HepG2 (cell line): ENCODE results near the gene TPM2. TPM values are rescaled to one million over a fixed set of nuclear protein-coding genes. Genes with fewer than 3 reads are reported as not detected.

Source experiments
- DMAP1 ChIP-seq: IDR thresholded peaks from 2 replicates; pipeline ENCODE4 v1.6.1; 2016
- ERF ChIP-seq: IDR thresholded peaks from 2 replicates; pipeline ENCODE4 v1.6.1; 2018; ENCODE audit warnings: missing biosample characterization, missing genetic modification reagents
- KDM5B ChIP-seq: sonication (generic); formaldehyde crosslinking; IDR thresholded peaks from 2 replicates; pipeline ENCODE4 v1.4.0; 2020; ENCODE audit warnings: missing genetic modification reagents, mild to moderate bottlenecking, borderline replicate concordance
- LCORL ChIP-seq, 2 experiments: fragments of 450-650 bp in 1 of 2; sonication (generic) in 1 of 2; formaldehyde crosslinking in 1 of 2; IDR thresholded peaks; 2 replicates each; pipeline versions ENCODE4 v1.5.0 to v1.6.1; 2017 to 2020; ENCODE audit warnings: antibody characterized with exemption in 1 of 2, missing genetic modification reagents in 1 of 2
- MED1 ChIP-seq: sonication (generic); formaldehyde crosslinking; IDR thresholded peaks from 2 replicates; pipeline ENCODE4 v1.4.0; 2020; ENCODE audit warnings: missing genetic modification reagents
- MEF2D ChIP-seq: sonication (generic); formaldehyde crosslinking; IDR thresholded peaks from 2 replicates; pipeline ENCODE4 v1.5.1; 2020; ENCODE audit warnings: mild to moderate bottlenecking, missing genetic modification reagents
- MYNN ChIP-seq: sonication (generic); formaldehyde crosslinking; IDR thresholded peaks from 2 replicates; pipeline ENCODE4 v1.4.0; 2020; ENCODE audit warnings: mild to moderate bottlenecking, low read depth, missing genetic modification reagents
- NFKBIZ ChIP-seq: IDR thresholded peaks from 2 replicates; pipeline ENCODE4 v1.6.1; 2018; ENCODE audit warnings: missing genetic modification reagents, missing compliant biosample characterization
- NR1H2 ChIP-seq: sonication (generic); formaldehyde crosslinking; IDR thresholded peaks from 2 replicates; pipeline ENCODE4 v1.8.1; 2022; ENCODE audit warnings: low read depth, missing genetic modification reagents, borderline replicate concordance
- POLR2AphosphoS5 ChIP-seq: IDR thresholded peaks from 2 replicates; pipeline ENCODE4 v1.6.1; 2012; ENCODE audit warnings: low read depth, low read length
- RNF2 ChIP-seq: fragments of 450-650 bp; conservative IDR thresholded peaks from 2 replicates; pipeline ENCODE4 v1.6.1; 2016; ENCODE audit warnings: low read depth
- SOX5 ChIP-seq: IDR thresholded peaks from 2 replicates; pipeline ENCODE4 v1.6.1; 2016; ENCODE audit warnings: borderline replicate concordance
- ZFAT ChIP-seq: sonication (generic); formaldehyde crosslinking; conservative IDR thresholded peaks from 2 replicates; pipeline ENCODE4 v1.8.1; 2023; ENCODE audit warnings: missing genetic modification reagents, inconsistent platforms
- ZNF446 ChIP-seq: sonication (generic); formaldehyde crosslinking; IDR thresholded peaks from 2 replicates; pipeline ENCODE4 v1.5.0; 2020; ENCODE audit warnings: mild to moderate bottlenecking, missing genetic modification reagents
- polyA plus RNA-seq, 8 experiments: library from polyadenylated mRNA; depleted of rRNA in 3 of 8; stranded (reverse) in 7 of 8; unstranded in 1 of 8; fragments of >200 nt; fragmentation: Illumina TruSeq in 4 of 8; extraction: Trizol in 4 of 8; gene quantifications; 2 replicates each; pipeline versions ENCODE4 v1.2.1 to v1.2.3, GENCODE V29; 2011 to 2016; ENCODE audit warnings: low read depth in 4 of 8, missing spikeins in 1 of 8, mixed read lengths in 1 of 8; ENCODE audit not compliant: insufficient read depth in 1 of 8
- total RNA-seq, 5 experiments: library from RNA; depleted of rRNA; stranded (reverse); fragments of >200 nt; fragmentation: Illumina TruSeq; extraction: Trizol; gene quantifications; 2 replicates each; pipeline ENCODE4 v1.2.3, GENCODE V29; 2016; ENCODE audit warnings: low read depth in 1 of 5
- TF ChIP-seq, protein P1 (sequence below): sonication (generic); formaldehyde crosslinking; IDR thresholded peaks from 2 replicates; pipeline ENCODE4 v1.4.0; 2020; ENCODE audit warnings: missing genetic modification reagents, borderline replicate concordance
- TF ChIP-seq, protein P2 (sequence below): sonication (generic); formaldehyde crosslinking; IDR thresholded peaks from 2 replicates; pipeline ENCODE4 v1.4.0; 2020; ENCODE audit warnings: missing genetic modification reagents
- TF ChIP-seq, protein P3 (sequence below): sonication (generic); formaldehyde crosslinking; IDR thresholded peaks from 2 replicates; pipeline ENCODE4 v1.4.0; 2020; ENCODE audit warnings: missing genetic modification reagents
- TF ChIP-seq, protein P4 (sequence below): sonication (generic); formaldehyde crosslinking; IDR thresholded peaks from 2 replicates; pipeline ENCODE4 v1.8.0; 2023; ENCODE audit warnings: mild to moderate bottlenecking, missing genetic modification reagents
- TF ChIP-seq, protein P5 (sequence below), 2 experiments: sonication (generic) in 1 of 2; formaldehyde crosslinking in 1 of 2; IDR thresholded peaks; 2 replicates each; pipeline versions ENCODE4 v1.5.1 to v1.6.1; 2011 to 2020; ENCODE audit warnings: borderline replicate concordance in 1 of 2, low read depth in 1 of 2, low read length in 1 of 2, mild to moderate bottlenecking in 1 of 2, missing genetic modification reagents in 1 of 2, moderate library complexity in 1 of 2

TPM2 gene
- total and polyA plus RNA-seq, 2 of the 13 experiments (the other 11 are each of a cell fraction or from before 2014, with no cell fraction given), result 3.1 to 10.7 TPM

DNA sequence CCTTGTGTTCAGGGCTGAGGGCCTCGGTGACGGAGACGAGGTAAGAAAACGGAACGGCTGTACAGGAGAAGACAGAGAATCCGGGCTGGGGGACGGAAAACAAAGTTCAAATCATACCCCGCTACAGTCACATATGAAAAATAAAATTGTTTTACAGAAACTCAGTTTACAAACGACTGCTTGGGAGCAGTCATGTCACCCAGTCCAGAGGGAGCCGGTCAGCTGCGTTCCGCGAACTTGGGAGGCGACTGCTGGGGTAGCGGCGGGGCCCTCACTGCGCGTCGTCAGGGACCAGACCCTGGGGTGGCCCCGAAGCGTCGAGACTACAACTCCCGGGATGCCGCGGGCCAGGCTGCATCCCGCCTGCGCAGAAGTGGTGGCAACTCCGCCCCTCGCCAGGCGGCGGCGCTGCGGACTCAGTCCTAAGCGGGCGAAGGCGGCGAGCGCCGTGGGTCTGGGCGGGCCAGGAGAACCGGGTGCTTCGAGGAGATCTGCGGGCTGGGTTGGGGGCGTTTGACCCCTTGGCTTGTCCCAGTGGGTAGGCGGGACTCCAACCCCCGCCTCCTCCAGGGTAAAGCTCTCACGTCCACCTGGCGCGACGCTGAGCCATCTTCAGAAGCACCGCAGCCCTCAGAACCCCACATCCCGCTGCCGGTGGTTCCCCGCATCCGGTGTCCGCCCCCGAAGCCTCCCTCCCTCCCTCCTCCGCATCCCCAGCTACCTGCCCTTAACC is 43.0 kb downstream of the TPM2 start (continued):
- TF ChIP-seq LCORL (IDR thresholded peaks at IDR 0.05) (no peak), LCORL (CRISPR knock-in tag; IDR thresholded peaks at IDR 0.05) (peak; percentile 70), ZNF446 (CRISPR knock-in tag) (0 out of 2 replicates have a peak, but pooled peaks have one; percentile 23), KDM5B (CRISPR knock-in tag) (no peak), DMAP1 (CRISPR knock-in tag) (peak; percentile 18; the same call in 1 of the 2 replicates), ZFAT (CRISPR knock-in tag) (no peak), ERF (CRISPR knock-in tag) (peak; percentile 70; the same call in 1 of the 2 replicates), POLR2AphosphoS5 (peak; percentile 77), MEF2D (CRISPR knock-in tag) (peak; percentile 29; the same call in 1 of the 2 replicates), RNF2 (no peak), SOX5 (no peak; the same call in 1 of the 2 replicates), NR1H2 (CRISPR knock-in tag) (no peak), NFKBIZ (no peak; the same call in 1 of the 2 replicates), MED1 (peak; percentile 53), MYNN (CRISPR knock-in tag) (no peak)
- TF ChIP-seq, protein P1, sequence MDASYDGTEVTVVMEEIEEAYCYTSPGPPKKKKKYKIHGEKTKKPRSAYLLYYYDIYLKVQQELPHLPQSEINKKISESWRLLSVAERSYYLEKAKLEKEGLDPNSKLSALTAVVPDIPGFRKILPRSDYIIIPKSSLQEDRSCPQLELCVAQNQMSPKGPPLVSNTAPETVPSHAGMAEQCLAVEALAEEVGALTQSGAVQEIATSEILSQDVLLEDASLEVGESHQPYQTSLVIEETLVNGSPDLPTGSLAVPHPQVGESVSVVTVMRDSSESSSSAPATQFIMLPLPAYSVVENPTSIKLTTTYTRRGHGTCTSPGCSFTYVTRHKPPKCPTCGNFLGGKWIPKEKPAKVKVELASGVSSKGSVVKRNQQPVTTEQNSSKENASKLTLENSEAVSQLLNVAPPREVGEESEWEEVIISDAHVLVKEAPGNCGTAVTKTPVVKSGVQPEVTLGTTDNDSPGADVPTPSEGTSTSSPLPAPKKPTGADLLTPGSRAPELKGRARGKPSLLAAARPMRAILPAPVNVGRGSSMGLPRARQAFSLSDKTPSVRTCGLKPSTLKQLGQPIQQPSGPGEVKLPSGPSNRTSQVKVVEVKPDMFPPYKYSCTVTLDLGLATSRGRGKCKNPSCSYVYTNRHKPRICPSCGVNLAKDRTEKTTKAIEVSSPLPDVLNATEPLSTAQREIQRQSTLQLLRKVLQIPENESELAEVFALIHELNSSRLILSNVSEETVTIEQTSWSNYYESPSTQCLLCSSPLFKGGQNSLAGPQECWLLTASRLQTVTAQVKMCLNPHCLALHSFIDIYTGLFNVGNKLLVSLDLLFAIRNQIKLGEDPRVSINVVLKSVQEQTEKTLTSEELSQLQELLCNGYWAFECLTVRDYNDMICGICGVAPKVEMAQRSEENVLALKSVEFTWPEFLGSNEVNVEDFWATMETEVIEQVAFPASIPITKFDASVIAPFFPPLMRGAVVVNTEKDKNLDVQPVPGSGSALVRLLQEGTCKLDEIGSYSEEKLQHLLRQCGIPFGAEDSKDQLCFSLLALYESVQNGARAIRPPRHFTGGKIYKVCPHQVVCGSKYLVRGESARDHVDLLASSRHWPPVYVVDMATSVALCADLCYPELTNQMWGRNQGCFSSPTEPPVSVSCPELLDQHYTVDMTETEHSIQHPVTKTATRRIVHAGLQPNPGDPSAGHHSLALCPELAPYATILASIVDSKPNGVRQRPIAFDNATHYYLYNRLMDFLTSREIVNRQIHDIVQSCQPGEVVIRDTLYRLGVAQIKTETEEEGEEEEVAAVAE (CRISPR knock-in tag), result no peak; the same call in 1 of the 2 replicates
- TF ChIP-seq, protein P2, sequence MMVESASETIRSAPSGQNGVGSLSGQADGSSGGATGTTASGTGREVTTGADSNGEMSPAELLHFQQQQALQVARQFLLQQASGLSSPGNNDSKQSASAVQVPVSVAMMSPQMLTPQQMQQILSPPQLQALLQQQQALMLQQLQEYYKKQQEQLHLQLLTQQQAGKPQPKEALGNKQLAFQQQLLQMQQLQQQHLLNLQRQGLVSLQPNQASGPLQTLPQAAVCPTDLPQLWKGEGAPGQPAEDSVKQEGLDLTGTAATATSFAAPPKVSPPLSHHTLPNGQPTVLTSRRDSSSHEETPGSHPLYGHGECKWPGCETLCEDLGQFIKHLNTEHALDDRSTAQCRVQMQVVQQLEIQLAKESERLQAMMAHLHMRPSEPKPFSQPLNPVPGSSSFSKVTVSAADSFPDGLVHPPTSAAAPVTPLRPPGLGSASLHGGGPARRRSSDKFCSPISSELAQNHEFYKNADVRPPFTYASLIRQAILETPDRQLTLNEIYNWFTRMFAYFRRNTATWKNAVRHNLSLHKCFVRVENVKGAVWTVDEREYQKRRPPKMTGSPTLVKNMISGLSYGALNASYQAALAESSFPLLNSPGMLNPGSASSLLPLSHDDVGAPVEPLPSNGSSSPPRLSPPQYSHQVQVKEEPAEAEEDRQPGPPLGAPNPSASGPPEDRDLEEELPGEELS (CRISPR knock-in tag), result peak; percentile 29; the same call in 1 of the 2 replicates
- TF ChIP-seq, protein P3, sequence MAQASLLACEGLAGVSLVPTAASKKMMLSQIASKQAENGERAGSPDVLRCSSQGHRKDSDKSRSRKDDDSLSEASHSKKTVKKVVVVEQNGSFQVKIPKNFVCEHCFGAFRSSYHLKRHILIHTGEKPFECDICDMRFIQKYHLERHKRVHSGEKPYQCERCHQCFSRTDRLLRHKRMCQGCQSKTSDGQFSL (CRISPR knock-in tag), result no peak
- TF ChIP-seq, protein P4, sequence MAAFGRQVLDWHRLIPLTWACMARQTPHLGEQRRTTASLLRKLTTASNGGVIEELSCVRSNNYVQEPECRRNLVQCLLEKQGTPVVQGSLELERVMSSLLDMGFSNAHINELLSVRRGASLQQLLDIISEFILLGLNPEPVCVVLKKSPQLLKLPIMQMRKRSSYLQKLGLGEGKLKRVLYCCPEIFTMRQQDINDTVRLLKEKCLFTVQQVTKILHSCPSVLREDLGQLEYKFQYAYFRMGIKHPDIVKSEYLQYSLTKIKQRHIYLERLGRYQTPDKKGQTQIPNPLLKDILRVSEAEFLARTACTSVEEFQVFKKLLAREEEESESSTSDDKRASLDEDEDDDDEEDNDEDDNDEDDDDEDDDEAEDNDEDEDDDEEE (CRISPR knock-in tag), result 0 out of 2 replicates have a peak, but pooled peaks have one; percentile 68
- TF ChIP-seq, protein P5, sequence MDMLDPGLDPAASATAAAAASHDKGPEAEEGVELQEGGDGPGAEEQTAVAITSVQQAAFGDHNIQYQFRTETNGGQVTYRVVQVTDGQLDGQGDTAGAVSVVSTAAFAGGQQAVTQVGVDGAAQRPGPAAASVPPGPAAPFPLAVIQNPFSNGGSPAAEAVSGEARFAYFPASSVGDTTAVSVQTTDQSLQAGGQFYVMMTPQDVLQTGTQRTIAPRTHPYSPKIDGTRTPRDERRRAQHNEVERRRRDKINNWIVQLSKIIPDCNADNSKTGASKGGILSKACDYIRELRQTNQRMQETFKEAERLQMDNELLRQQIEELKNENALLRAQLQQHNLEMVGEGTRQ (IDR thresholded peaks at IDR 0.05; ENCODE audit: low read depth, low read length), result no peak
- TF ChIP-seq, protein P5 (CRISPR knock-in tag; IDR thresholded peaks at IDR 0.05; ENCODE audit: borderline replicate concordance), result no peak
